K562 (cell line): ENCODE results near the gene CTAGE1. TPM values are rescaled to one million over a fixed set of nuclear protein-coding genes. Genes with fewer than 3 reads are reported as not detected.
A peak's percentile ranks its signal among the peaks of the same experiment; 100 is the strongest.

Source experiments
- ARID3B ChIP-seq: fragments of 250-450 bp; sonication (Bioruptor Pico); IDR thresholded peaks from 2 replicates; pipeline ENCODE4 v1.4.0; 2020; ENCODE audit warnings: borderline replicate concordance
- BCLAF1 ChIP-seq, 2 experiments: fragments of 450-650 bp in 1 of 2; IDR thresholded peaks; 2 replicates each; pipeline ENCODE4 v1.6.1; 2011 to 2017; ENCODE audit warnings: low read depth in 2 of 2, antibody characterized with exemption in 1 of 2, borderline replicate concordance in 1 of 2, low read length in 1 of 2, mild to moderate bottlenecking in 1 of 2, mixed read lengths in 1 of 2; ENCODE audit not compliant: control insufficient read depth in 1 of 2
- GATAD2A ChIP-seq: fragments of 450-650 bp; IDR thresholded peaks from 2 replicates; pipeline ENCODE4 v1.6.1; 2017
- LEF1 ChIP-seq: fragments of 450-650 bp; IDR thresholded peaks from 2 replicates; pipeline ENCODE4 v1.6.1; 2016; ENCODE audit warnings: mild to moderate bottlenecking
- NR3C1 ChIP-seq: sonication (generic); formaldehyde crosslinking; IDR thresholded peaks from 2 replicates; pipeline ENCODE4 v1.8.1; 2022; ENCODE audit warnings: missing genetic modification reagents
- RCOR1 ChIP-seq, 2 experiments: IDR thresholded peaks; 2 replicates each; pipeline ENCODE4 v1.6.1; 2012; ENCODE audit warnings: low read depth in 2 of 2, low read length in 2 of 2, borderline replicate concordance in 1 of 2, improper control_type of control experiment in 1 of 2
- SAFB2 ChIP-seq: fragments of 200-400 bp; formaldehyde crosslinking; IDR thresholded peaks from 2 replicates; pipeline ENCODE4 v1.6.1; 2018; ENCODE audit warnings: borderline replicate concordance, low read length, low read depth, moderate library complexity; ENCODE audit not compliant: severe bottlenecking
- SP2 ChIP-seq: IDR thresholded peaks from 2 replicates; pipeline ENCODE4 v1.6.1; 2011; ENCODE audit warnings: mild to moderate bottlenecking, low read depth, low read length, moderate library complexity; ENCODE audit not compliant: poor library complexity, severe bottlenecking; ENCODE audit errors: extremely low read depth
- XRCC4 ChIP-seq: IDR thresholded peaks from one replicate; pipeline ENCODE4 v1.6.1; 2011; ENCODE audit not compliant: insufficient read depth, insufficient read length; ENCODE audit errors: extremely low read depth
- XRCC5 ChIP-seq: fragments of 200-400 bp; formaldehyde crosslinking; IDR thresholded peaks from 2 replicates; pipeline ENCODE4 v1.6.1; 2017; ENCODE audit warnings: low read depth, mild to moderate bottlenecking, low read length
- ZBTB40 ChIP-seq, 2 experiments: fragments of 450-650 bp in 1 of 2; sonication (generic) in 1 of 2; formaldehyde crosslinking in 1 of 2; IDR thresholded peaks; 2 replicates each; pipeline versions ENCODE4 v1.7.1 to v1.9.0; 2016 to 2022; ENCODE audit warnings: inconsistent platforms in 1 of 2, mild to moderate bottlenecking in 1 of 2, missing genetic modification reagents in 1 of 2
- ZNF253 ChIP-seq: fragments of 250-450 bp; sonication (Bioruptor Pico); conservative IDR thresholded peaks from 2 replicates; pipeline ENCODE4 v1.6.1; 2021; ENCODE audit warnings: mild to moderate bottlenecking
- ZNF699 ChIP-seq: fragments of 250-450 bp; sonication (Bioruptor Pico); IDR thresholded peaks from 2 replicates; pipeline ENCODE4 v1.8.0; 2021; ENCODE audit warnings: mild to moderate bottlenecking, moderate library complexity; ENCODE audit not compliant: insufficient replicate concordance
- ZNF780A ChIP-seq: fragments of 250-450 bp; sonication (Bioruptor Pico); IDR thresholded peaks from 2 replicates; pipeline ENCODE4 v1.5.0; 2021; ENCODE audit warnings: mild to moderate bottlenecking
- polyA plus RNA-seq, 8 experiments: library from polyadenylated mRNA; depleted of rRNA in 4 of 8; stranded (reverse) in 5 of 8; unstranded in 3 of 8; fragments of >200 nt; fragmentation: Nextera tagmentation in 2 of 8; fragmentation: Illumina TruSeq in 1 of 8; extraction: Ambion mirVana in 2 of 8; extraction: Trizol in 1 of 8; gene quantifications; 2 replicates each; pipeline versions ENCODE4 v1.2.1 to v1.2.3, GENCODE V29; 2011 to 2014; ENCODE audit warnings: inconsistent platforms in 1 of 8, missing spikeins in 1 of 8
- total RNA-seq, 7 experiments: library from RNA; depleted of rRNA in 6 of 7; stranded (reverse); fragments of >200 nt in 6 of 7; fragmentation: Illumina TruSeq in 2 of 7; extraction: Trizol in 2 of 7; gene quantifications; 2 replicates each; pipeline versions ENCODE4 v1.2.1 to v1.2.3, GENCODE V29; 2011 to 2021; ENCODE audit warnings: low replicate concordance in 1 of 7

CTAGE1 gene
- total and polyA plus RNA-seq, 9 of the 15 experiments (the other 6 are each of a cell fraction or from before 2014, with no cell fraction given), result not detected

GRCh38 chr18:22432657-22433137 lies 15.0 kb upstream of the CTAGE1 start (continued):
- TF ChIP-seq ZBTB40 (IDR thresholded peaks at IDR 0.05) (peak; percentile 44; the same call in 1 of the 2 replicates), ZBTB40 (CRISPR knock-in tag; IDR thresholded peaks at IDR 0.05) (no peak), ARID3B (CRISPR knock-in tag) (no peak), SAFB2 (no peak), BCLAF1 (IDR thresholded peaks at IDR 0.05; ENCODE audit: borderline replicate concordance in 1 of 2, control insufficient read depth in 1 of 2, low read depth in 2 of 2, low read length in 1 of 2) (no peak), GATAD2A (no peak), ZNF253 (CRISPR knock-in tag) (no peak), XRCC4 (no peak), LEF1 (peak; percentile 57), ZNF699 (CRISPR knock-in tag) (no peak), XRCC5 (no peak), SP2 (no peak), RCOR1 (IDR thresholded peaks at IDR 0.05; ENCODE audit: borderline replicate concordance in 1 of 2, low read depth in 2 of 2, low read length in 2 of 2) (no peak), ZNF780A (CRISPR knock-in tag) (no peak), NR3C1 (CRISPR knock-in tag) (no peak)
